Fibroblast of skin of right quadriceps (primary cell): ENCODE measurements around the gene OXCT2.
A peak's percentile ranks its signal among the peaks of the same experiment; 100 is the strongest.

Experiments
- DNase-seq: peaks from one replicate; pipeline ENCODE4 v3.0.0-alpha.2; 2013

Gene OXCT2

DNA sequence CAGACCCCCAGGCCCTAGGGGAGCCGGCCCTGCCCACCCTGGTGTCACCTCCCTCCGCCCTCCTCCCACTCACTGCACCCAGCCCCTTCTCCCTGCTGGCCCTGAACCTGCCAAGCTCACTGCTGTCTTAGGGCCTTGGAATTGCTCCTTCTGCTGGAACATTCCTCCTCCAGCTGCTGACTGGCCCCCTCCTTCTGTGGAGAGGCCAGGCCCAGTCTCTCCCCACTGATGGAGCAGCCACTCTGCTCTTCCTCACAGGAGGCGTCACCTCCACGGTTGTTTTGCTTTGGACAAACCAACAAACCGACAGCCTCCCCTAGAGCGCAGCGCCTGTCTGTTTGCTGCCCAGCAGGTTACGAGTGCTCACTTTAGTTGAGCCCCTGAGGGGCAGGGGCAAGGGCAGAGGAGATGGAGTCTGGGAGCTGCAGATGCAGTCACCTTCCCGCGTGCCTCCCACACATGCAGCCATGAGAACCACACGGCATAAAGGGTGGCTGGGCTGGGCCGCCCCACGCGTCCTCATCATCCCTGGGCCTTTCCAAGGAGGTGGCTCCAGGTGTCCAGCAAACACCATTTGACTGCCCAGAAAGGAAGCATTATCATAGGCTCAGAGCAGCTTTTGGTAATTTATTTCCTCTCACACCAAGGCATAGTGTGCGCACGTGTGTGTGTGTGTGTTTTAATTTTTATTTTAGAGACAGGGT is 9.4 kb downstream of the OXCT2 start:
- DNase-seq, result no peak

DNA sequence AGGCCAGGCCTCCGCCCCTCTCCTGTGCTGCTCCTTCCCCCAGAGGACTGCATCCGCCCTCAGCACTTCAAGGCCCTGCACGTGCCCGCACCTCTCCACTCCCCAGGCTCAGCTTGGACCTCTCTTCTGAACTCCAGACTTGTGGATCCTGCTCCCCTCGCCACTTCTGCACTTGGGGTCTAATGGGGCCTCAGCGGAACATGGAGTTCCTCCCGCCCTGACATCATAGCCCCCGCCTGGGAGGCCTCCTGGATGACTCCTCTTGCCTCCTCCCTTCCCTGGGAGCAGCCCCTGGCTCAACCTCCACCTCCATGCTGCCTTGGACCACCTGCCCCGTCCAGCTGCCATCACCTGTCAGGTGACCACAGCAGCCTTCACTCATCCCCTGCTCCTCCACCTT is 10.1 kb downstream of the OXCT2 start:
- no peak for DNase-seq

DNA sequence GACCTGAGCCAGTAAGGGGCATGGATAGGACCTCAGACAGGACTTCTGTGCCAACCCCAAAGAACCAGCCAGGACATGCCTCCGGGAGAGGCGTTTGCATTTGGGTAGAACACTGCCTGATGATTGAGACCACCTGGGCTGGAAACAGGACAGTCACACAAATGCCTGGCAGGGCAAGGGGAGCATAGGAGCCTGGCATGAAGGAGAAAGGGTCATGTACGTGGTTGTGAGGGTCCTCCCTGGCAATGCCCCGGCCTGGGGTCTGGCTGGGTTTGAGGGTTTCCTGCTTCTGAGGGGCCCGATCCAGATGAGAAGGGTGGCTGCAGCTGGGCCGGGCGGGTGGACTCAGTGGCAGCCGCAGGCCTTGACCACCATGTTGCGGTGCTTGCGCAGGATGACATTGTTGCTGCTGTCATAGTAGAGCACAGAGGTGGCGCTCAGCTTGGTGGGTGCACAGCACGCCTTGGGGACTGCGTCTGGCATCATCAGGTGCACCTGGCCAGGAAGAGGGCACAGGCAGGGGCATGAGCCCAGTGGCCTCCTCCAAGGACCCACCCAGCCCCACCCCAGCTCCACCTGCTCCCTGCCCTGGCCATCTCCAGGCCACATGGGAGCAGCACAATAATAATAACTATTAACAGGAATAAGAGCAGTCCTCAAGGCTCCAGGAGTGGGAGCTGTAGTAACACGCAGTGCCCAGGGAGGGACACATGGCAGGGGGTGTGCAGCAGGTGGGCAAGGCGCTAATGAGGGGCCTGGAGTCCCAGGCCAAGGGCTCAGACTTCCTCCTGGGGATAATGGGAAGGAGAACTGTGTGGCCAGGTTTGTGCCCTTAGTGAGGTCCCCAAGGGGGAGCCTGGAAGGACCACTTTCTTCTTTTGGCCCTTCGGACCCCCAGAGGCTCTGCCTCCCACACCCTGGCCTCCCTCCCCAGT is 10.8 kb downstream of the OXCT2 start:
- no peak for DNase-seq

DNA sequence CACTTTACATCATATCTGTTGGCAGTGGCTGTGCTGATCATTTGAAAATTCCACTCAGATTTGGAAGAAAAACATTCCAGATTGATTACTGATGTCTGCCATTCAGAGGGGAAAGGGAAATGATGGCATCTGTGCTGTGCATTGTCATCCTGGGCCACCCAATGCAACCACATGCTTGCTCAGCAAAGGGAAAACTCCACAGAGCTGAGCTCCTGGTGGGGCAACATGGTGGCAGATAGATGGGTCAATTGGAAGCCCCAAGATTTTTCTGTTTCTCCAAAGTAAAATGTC is 11.8 kb downstream of the OXCT2 start:
- no peak for DNase-seq

DNA sequence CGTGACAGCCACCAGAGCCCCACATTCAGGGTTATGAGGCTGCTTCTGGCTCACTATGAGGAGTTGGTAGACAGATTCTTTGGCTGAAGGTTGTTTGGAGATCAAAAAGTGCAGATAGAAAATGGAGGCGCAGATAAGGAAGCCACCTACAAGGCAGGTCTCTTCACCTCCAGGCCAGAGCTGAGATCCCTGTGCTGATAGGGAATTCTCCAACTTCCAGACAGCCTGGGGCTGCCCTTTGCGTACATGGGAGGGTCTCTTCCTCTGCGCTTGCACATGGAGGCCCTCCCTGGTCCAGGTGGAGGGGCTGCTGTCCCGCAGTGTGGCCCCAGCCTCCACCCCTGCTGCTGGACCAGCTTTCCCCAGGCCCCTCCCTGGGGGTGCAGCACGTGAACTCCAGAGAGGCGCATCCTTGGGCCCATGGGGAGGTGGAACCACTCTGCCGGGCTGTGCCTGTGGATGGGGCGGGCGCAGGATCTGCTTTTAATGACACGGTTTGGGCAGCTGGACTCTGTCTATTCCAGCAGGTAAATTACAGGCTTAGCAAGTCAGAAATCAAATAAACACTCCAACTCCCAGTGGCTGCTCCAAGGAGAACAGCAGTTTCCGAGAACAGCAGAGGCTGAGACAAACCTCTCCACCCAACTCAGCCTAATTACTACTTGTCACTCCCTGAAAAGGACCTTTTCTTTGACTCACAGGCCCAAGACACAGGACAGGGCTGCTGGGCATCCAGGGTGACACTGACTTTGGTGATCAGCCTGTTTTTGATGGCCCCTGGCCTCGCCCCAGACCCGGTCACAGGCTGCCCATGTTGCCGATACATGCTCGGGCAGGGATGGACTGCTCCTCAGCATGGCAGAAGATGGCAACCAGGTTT is 12.4 kb downstream of the OXCT2 start:
- DNase-seq, result no peak

DNA sequence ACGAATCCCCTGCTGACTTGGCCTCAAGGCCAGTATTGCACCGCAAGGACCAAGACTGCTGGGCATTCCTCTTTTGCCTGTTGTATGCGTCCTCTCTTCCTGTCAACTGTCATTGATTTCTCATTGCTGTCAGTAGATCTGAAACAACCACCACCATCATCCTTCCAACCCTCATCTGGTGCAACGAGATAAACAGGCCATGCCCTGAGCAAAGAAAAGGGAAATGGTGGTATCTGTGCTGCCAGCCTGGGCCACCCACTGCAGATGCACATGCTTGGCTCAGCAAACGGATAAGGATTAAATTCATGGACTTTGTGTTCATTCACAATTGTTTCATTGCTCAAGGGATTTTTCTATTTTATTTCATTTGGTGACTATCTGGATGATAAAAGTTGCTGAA is 13.6 kb downstream of the OXCT2 start:
- no peak for DNase-seq

DNA sequence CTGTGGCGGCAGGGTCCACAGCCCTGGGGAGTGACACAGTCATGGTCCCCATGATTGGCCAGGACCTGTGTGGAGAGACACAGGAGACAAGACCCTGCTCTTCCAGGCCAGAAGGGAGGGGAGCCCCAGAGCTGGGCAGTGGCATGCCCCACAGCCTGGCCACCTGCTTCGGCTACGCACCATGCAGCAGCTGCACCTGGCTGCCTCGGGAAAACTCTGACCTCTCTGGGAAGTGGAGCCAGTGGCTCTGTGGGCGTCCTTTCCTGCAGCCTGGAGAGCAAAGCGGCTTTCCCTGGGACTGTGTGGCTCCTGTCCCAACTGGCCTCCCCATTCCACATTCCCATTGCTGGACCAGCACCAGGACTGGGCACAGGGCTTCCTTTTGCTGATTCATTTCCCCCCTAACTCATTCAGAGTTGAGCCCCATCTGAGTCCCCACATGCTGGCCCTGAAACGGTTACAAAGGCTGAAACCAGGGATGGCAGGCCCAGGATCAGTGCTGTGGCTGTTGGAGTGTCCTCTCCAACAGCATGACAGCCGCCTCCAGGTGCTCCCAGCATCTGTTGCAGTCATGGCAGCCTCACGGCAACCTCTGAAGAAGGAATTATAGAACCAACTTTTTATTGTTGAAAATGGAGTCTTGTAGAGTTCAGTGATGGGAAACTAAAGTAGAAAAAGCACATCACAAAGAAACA is 15.0 kb downstream of the OXCT2 start:
- DNase-seq, result no peak

DNA sequence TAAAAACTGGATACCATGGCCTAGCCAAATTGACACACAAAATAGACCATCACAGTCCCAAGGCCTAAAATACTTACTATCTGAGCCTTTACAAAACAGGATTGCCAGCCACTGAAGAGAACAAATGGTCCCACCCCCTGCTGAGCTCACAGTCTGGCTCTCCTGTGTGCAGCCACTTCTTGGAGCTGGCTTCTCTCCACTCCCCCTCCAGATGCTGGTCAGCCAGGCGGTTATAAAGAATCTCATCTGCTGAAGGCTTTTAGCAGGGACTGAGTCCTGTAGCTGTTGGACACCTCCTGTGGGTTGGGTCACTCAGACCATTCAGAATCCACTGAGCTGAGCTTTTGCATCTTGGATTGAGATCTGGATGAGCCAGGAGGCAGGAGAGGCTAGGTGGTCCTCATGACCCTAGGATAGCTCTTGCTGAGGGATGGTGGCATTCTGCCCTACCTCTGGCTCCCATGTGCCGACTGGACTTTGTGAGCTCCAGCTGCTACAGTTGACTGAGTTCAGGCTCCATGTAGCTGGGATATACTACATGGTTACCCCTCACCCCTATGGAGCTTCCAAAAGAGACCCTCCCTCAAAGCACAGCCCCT is 16.1 kb downstream of the OXCT2 start:
- no peak for DNase-seq

DNA sequence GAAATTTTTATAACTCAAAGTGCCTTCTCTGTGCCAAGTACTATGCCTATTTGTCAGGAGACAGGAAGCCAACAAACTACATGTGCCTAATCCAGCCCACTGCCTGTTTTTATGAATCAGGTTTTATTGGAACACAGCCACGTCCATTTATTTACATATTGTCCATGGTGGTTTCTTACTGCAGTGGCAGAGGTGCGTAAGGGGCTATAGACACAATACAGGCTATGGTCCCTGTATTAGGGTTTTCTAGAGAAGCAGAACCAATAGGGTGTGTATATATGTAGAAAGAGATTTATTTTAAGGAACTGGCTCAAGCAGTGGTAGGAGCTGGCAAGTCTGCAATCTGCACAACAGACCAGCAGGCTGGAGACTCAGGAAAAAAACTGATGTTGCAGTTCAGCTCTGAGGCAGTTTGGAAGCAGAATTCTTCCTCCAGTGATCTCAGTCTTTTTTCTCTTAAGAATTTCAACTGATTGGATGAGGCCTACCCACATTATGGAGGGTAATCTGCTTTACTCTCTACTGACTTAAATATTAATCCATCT is 17.1 kb downstream of the OXCT2 start:
- DNase-seq, result no peak

DNA sequence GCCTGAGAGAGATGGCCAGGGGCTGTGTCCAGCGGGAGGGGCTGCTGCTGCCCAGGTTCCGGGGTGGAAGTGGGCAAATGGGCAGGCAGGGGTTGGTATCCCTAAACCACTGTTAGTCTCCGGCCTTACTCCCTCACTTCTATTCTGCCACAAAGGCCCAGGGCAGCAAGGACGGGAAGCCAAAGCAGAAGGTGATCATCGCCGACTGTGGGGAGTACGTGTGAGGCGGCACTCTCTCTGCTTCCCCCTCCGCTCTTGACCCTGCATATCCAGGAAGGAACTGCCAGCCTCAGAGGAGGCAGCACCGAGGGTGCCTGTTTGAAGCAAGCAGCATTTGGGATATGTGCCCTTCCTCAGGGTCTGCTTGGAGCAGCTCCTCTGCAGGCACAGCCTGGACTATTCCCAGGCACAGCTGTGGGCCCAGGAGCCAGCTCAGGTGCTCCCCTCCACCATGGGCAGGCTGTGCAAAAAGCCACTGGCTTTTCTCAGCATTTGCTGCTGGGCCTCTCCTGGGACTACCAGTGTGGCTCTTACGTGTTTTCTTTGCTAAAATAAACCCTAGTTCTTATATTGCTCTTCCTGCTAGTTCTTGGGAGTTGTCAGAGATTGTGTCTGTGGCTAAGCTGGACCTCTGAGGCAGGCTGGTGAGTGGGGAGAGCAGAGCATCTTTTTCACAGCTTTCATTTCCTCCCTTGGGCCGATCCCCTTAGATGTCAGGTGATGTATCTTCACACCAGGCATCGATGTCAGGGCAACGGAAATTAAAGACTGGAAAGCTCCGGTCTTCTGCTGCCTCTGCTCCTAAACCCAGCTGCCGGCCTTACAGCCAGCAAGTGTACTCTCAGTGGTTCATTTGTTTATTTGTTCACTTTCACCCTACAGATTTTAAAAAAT is 17.8 kb downstream of the OXCT2 start:
- no peak for DNase-seq

DNA sequence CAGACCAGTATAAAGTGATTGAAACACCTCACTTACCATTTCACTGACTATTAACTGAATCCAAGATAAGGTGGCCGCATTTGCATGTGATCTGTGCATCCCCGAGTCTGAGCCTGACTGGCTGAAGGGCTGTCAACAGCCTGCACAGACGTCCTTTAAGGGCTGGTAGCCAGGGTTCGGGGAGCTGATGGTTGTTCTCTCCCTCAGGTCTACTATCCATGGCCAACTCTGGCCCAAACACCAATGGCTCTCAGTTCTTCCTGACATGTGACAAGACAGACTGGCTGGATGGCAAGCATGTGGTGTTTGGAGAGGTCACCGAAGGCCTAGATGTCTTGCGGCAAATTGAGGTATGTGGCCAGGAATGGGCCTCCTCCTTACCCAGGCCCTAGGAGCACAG is 18.4 kb downstream of the OXCT2 start:
- no peak for DNase-seq

DNA sequence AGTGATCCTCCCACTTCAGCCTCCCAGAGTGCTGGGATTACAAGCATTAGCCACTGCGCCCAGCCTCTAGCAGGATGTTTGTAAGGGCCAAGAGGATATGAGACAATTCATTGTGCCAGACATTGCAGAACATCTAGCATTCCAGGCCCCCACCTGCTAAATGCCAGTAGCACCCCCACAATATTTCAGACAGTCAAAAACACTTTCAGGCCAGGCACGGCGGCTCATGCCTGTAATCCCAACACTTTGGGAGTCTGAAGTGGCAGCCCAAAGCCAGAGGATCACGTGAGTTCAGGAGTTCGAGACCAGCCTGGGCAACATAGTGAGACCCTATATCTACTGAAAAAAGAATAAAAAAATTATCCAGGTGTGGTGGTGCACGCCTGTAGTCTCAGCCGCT is 19.6 kb downstream of the OXCT2 start:
- no peak for DNase-seq

DNA sequence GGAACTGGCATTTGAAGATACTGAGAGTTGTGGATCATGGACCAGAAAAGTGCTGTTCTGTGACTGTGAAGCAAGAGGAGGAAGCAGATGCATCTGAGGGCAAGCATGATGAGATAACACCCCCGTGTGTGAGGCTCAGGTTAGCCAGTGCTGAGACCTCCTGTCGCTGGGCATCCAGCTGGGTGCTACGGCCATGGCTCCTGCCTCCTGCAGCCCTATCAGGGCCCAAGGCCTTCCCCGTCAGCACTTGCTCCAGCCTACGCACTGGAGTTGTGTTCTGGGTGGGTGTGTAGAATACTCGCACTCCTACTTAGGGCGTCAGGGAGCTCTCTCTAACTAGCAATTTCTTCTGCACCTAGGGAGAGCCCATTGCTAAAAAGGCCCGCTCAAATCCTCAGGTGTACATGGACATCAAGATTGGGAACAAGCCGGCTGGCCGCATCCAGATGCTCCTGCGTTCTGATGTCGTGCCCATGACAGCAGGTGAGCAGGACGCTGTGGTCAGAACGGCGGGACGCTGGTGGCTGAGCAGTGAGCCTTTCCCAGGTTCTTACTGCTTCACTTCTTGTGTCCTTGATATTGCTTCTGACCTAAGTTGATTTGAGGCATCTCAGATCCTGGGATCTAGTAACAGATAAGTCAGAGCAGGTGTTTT is 26.0 kb downstream of the OXCT2 start:
- no peak for DNase-seq

DNA sequence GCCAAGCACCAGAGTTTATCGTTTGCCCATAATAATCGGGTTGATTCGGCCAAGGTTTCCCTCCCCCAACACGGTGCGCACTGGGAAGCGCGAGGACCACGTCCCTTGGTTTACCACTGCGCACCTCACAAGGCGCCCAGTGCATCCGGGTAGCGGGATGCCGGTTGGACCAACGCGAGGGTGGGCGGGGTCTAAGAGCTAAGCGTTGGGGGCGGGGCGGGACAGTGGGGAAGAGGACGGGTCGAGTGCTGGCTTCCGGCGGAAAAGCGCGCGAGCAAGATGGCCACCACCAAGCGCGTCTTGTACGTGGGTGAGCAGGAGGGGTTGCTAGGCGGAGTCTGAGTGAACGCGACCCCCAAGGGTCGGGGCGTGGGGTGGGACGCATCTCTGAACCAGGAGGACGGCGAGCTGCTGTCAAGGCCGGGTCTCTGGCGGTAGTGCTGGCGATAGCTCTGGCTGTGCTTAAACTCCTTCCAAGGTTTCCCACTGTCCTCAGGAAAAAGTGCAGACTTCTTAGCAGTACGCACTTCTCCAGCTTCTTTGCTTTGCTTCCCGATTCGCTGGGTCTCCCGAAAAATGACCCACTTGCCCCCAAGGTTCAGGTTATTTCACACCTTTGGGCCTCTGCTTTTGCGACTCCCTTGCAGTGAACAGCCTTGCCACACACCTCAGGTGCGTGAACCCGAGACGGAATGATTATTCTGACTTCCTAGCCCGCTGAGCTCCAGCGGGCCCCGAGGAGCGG is 32.4 kb downstream of the OXCT2 start, which contains the start of gene PPIE:
Gene PPIE (plus strand): TSS at position 261 of the 745 bp plus-strand sequence. CDS start 19 bp downstream, at position 280.
- DNase-seq, result peak; percentile 89

DNA sequence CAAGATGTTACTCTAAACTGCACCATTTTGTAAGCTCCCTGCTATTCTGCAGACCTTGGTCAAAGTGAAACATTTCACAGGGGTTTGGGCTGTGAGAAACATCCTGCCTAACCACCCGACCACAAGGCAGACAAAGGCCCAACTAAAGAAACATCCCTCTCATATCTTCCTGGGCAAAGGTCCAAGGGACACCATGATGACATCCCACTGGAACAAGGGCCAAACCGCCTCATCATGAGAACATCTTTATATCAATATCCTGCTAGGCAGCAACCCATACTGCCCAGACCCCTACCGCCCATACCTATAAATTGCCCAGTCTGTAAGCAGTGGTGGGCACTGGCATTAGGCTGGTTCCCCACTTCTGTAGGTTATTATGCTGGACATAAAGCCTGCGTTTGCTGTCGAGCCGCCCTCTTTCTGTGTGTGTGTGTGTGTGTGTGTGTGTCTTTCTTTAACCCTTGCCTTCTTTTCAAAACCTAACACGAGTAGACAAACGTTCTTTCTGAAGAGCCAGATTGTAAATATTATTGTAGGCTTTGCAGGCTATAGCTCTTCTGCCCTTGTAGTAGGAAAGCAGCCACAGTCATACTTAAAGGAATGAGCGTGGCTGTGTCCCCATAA is 33.5 kb downstream of the OXCT2 start:
- DNase-seq, result peak; percentile 44

DNA sequence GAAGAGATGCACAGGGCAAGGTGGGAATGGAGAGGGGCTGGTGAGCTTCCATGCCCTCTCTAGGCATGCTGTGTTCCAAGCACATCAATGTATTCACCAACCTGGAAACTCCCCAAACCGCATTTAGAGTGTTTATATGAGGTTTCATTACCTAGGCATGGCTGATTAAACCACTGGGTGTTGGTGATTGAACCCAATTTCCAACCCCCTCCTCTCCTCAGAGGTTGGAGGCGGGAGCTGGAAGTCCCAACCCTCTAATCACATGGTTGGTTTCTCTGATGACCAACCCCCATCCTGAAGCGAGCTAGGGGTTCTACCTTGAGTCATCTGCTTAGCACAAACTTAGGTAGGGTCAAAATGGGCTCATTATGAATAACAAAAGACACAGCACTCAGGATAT is 35.4 kb downstream of the OXCT2 start:
- no peak for DNase-seq

DNA sequence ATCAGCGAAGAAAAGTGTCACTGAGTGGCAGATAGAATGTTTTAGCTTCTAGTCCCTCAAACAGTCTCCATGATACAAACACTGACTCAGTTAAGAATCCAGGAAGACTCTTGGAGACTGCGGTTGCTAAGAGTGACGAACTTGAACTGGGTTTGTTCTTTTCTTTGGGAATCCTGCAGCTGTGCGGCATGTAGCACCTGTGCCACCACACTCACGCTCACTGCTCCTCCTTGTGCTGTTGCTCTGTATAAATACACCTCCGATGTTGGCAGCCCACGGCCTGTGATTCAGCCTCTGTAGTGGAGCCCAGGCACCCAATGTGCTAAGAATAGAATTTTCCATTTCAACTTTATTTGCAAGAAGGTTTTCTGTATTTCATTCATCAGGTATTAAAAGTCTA is 38.0 kb downstream of the OXCT2 start:
- no peak for DNase-seq

DNA sequence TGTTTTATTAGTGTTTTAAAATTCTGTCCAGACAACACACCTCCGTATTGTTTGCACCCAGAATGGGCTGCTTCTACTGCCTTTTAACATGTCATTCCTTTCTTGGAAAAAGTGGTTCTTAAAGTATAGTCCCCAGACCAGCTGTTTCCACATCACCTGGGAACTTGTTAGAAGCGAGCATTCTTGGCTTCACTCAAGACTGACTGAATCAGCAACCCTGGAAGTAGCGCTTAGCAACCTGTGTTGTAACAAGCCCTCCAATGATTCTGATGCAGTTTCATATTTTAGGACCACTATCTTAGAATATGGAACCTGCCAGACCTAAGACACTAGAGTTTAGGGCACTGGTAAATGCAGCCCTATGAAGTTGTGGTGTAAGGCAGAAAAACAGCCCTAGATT is 38.4 kb downstream of the OXCT2 start:
- no peak for DNase-seq

DNA sequence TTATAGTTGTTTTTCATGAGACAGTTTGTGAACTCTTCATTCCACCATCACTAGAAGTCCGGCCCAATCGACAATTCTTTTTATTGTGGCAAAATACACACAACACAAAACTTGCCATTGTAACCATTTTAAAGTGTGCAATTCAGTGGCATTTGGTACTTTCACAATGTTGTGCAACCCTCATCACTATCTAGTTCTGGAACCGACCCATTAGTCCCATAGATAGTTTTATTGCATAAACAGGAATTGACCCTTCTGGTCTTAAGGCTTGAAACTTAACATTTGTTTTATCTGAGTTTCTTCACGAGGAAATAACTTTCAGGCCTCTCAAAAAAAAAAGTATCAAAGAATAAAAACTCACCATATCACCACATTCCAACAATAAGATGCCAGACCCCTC is 41.3 kb downstream of the OXCT2 start:
- DNase-seq, result no peak
